Keratinocyte (primary cell): ENCODE results near the gene PIH1D2. TPM values are rescaled to one million over a fixed set of nuclear protein-coding genes. Genes with fewer than 3 reads are reported as not detected.

Source experiments
- DNase-seq: peaks from one replicate; pipeline ENCODE4 v3.0.0-alpha.2; 2011; ENCODE audit warnings: low read depth, missing footprints, low spot score
- FAIRE-seq: peaks from 2 replicates; lab custom pipeline; 2011; peaks lifted over from hg19 to GRCh38; lab: Jason Lieb, UNC
- H2AFZ ChIP-seq: 2 replicates; pipeline ENCODE4 v1.6.0; 2012; ENCODE audit warnings: low read length, control low read depth, inconsistent platforms; ENCODE audit not compliant: control insufficient read depth
- H3K27ac ChIP-seq: 2 replicates; pipeline ENCODE4 v1.5.1; 2011; ENCODE audit warnings: low read length; ENCODE audit not compliant: control insufficient read depth, insufficient read depth
- H3K27me3 ChIP-seq: 3 replicates; pipeline ENCODE4 v1.6.0; 2011; ENCODE audit warnings: low read length; ENCODE audit not compliant: control insufficient read depth, insufficient read depth; ENCODE audit errors: extremely low read depth
- H3K36me3 ChIP-seq, 2 experiments: 2 replicates in 1 of 2; 3 replicates in 1 of 2; pipeline ENCODE4 v1.5.1; 2011; ENCODE audit warnings: low read length in 2 of 2, mild to moderate bottlenecking in 1 of 2; ENCODE audit not compliant: control insufficient read depth in 2 of 2, insufficient read depth in 2 of 2; ENCODE audit errors: extremely low read depth in 1 of 2
- H3K4me1 ChIP-seq: 3 replicates; pipeline ENCODE4 v1.5.1; 2011; ENCODE audit warnings: low read length; ENCODE audit not compliant: control insufficient read depth, insufficient read depth; ENCODE audit errors: extremely low read depth
- H3K4me2 ChIP-seq: 3 replicates; pipeline ENCODE4 v1.6.0; 2011; ENCODE audit warnings: low read depth, low read length; ENCODE audit not compliant: control insufficient read depth, insufficient read depth; ENCODE audit errors: extremely low read depth
- H3K4me3 ChIP-seq, 3 experiments: fragments of 200-600 bp in 1 of 3; sonication (generic) in 1 of 3; 2 replicates in 2 of 3; 3 replicates in 1 of 3; pipeline ENCODE4 v1.5.1; 2011 to 2016; ENCODE audit warnings: low read length in 3 of 3, mild to moderate bottlenecking in 3 of 3, control low read depth in 2 of 3, inconsistent platforms in 1 of 3, low read depth in 1 of 3, mixed read lengths in 1 of 3, mixed run types in 1 of 3, moderate library complexity in 1 of 3; ENCODE audit not compliant: control insufficient read depth in 2 of 3, insufficient read depth in 2 of 3; ENCODE audit errors: extremely low read depth in 1 of 3
- H3K79me2 ChIP-seq: 2 replicates; pipeline ENCODE4 v1.6.0; 2012; ENCODE audit warnings: low read length; ENCODE audit not compliant: control insufficient read depth, insufficient read depth
- H3K9ac ChIP-seq: 3 replicates; pipeline ENCODE4 v1.6.0; 2011; ENCODE audit warnings: low read length; ENCODE audit not compliant: control insufficient read depth, insufficient read depth; ENCODE audit errors: extremely low read depth
- H3K9me1 ChIP-seq: 3 replicates; pipeline ENCODE4 v1.6.0; 2011; ENCODE audit warnings: low read length; ENCODE audit not compliant: control insufficient read depth, insufficient read depth; ENCODE audit errors: extremely low read depth
- H3K9me3 ChIP-seq: 2 replicates; pipeline ENCODE4 v1.5.1; 2012; ENCODE audit warnings: low read depth, low read length; ENCODE audit not compliant: control insufficient read depth
- H4K20me1 ChIP-seq: 3 replicates; pipeline ENCODE4 v1.6.0; 2011; ENCODE audit warnings: low read length; ENCODE audit not compliant: control insufficient read depth, insufficient read depth; ENCODE audit errors: extremely low read depth
- EZH2 ChIP-seq: IDR thresholded peaks from one replicate; pipeline ENCODE4 v1.6.1; 2012; ENCODE audit warnings: inconsistent platforms, mild to moderate bottlenecking, low read length, moderate library complexity
- dilution Hi-C: fragments of 300-500 bp; cut with MboI; formaldehyde crosslinking; loops from one replicate; pipeline ENCODE4 v1.7.0; 2020; ENCODE audit warnings: low sequenced_read_pairs; ENCODE audit not compliant: extremely low pct_ligation_motif_present
- polyA plus RNA-seq, 5 experiments: library from polyadenylated mRNA; depleted of rRNA in 3 of 5; stranded (reverse) in 3 of 5; stranded (forward) in 1 of 5; unstranded in 1 of 5; fragments of >200 nt; gene quantifications; 1 replicate in 1 of 5; 2 replicates in 3 of 5; 3 replicates in 1 of 5; pipeline versions ENCODE4 v1.2.1 to v1.2.3, GENCODE V29; 2011 to 2012; ENCODE audit warnings: missing spikeins in 2 of 5, low read depth in 1 of 5, low replicate concordance in 1 of 5
- TF ChIP-seq, protein P1 (sequence below), 3 experiments: IDR thresholded peaks in 1 of 3; conservative IDR thresholded peaks in 1 of 3; optimal IDR thresholded peaks in 1 of 3; 2 replicates in 2 of 3; 3 replicates in 1 of 3; pipeline versions ENCODE3 to v1.5.1; 2011; ENCODE audit warnings: low read length in 3 of 3, mild to moderate bottlenecking in 3 of 3, moderate library complexity in 2 of 3, control low read depth in 1 of 3, inconsistent platforms in 1 of 3; ENCODE audit not compliant: insufficient read depth in 2 of 3; ENCODE audit errors: extremely low read depth in 1 of 3

The PIH1D2 gene
- polyA plus RNA-seq, 1 donor (not counting 4 experiments of a cell fraction or from before 2014, with no cell fraction given): 1.9 TPM

DNA sequence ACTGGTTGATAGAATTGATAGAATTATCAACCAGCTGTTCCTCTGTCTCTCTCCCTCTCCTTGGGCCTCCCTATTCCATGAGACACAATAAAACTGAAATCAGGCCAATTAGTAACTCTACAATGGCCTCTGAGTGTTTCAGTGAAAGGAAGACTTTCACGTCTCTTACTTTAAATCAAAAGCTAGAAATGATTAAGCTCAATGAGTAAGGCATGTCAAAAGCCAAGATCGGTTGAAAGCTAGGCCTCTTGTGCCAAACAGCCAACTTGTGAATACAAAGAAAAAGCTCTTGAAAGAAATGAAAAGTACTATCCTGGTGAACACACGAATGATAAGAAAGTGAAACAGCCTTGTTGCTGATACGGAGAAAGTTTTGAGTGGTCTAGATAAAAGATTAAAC, 16.6 kb downstream of the PIH1D2 start:
- Histone ChIP-seq H3K27ac (no peak overlapping the region), H3K79me2 (no peaks in the 10 kb centered on the region), H2AFZ (no peak overlapping the region), H3K4me1 (no peaks in the 10 kb centered on the region), H3K4me3 (no peak overlapping the region), H3K36me3 (peaks cover 11 to 14% of the 10 kb centered on the region in 2 experiments), H4K20me1 (no peaks in the 10 kb centered on the region), H3K4me2 (no peak overlapping the region), H3K9me3 (no peaks in the 10 kb centered on the region), H3K9me1 (no peaks in the 10 kb centered on the region), H3K9ac (no peak overlapping the region), H3K27me3 (no peaks in the 10 kb centered on the region)
- no peak for DNase-seq
- dilution Hi-C loops: no loop called here
- TF ChIP-seq EZH2: no peak
- TF ChIP-seq, protein P1, sequence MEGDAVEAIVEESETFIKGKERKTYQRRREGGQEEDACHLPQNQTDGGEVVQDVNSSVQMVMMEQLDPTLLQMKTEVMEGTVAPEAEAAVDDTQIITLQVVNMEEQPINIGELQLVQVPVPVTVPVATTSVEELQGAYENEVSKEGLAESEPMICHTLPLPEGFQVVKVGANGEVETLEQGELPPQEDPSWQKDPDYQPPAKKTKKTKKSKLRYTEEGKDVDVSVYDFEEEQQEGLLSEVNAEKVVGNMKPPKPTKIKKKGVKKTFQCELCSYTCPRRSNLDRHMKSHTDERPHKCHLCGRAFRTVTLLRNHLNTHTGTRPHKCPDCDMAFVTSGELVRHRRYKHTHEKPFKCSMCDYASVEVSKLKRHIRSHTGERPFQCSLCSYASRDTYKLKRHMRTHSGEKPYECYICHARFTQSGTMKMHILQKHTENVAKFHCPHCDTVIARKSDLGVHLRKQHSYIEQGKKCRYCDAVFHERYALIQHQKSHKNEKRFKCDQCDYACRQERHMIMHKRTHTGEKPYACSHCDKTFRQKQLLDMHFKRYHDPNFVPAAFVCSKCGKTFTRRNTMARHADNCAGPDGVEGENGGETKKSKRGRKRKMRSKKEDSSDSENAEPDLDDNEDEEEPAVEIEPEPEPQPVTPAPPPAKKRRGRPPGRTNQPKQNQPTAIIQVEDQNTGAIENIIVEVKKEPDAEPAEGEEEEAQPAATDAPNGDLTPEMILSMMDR (optimal IDR thresholded peaks at IDR 0.05 in 1 of 3, IDR thresholded peaks at IDR 0.05 in 1 of 3, conservative IDR thresholded peaks at IDR 0.05 in 1 of 3; ENCODE audit: extremely low read depth in 1 of 3, insufficient read depth in 2 of 3, low read length in 3 of 3): no peak
- FAIRE-seq: no peak

DNA sequence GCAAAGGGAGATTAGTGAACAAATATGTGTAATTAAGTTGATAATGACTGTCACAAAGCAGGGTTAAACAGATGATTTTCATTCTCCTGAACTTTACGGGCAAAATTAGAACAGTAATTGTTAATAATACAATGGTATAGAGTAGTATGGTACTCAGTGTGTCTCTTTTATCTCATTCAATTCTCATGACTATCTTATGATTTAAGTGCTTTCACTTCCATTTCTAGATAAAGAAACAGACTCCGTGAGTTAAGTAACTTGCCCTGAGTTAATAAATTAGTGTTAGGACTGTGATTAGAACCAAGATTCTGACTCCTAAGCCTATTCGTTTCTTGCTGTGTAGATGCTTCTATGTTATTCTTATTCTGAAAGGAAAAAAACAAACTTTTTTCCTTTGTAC, 22.0 kb downstream of the PIH1D2 start:
- H3K9me3 ChIP-seq: no peaks in the 10 kb centered on the region
- no peaks in the 10 kb centered on the region for H3K27me3 ChIP-seq
- FAIRE-seq (no peak), DNase-seq (no peak)
- H3K36me3 ChIP-seq: peaks cover 10 to 19% of the 10 kb centered on the region in 2 experiments
- no peak overlapping the region for H3K27ac ChIP-seq
- no peak overlapping the region for H3K4me2 ChIP-seq
- dilution Hi-C loops: no loop called here
- no peaks in the 10 kb centered on the region for H3K79me2 ChIP-seq
- no peak overlapping the region for H3K4me3 ChIP-seq
- H3K9me1 ChIP-seq: no peaks in the 10 kb centered on the region
- peaks cover 13% of the 10 kb centered on the region for H3K4me1 ChIP-seq
- no peak overlapping the region for H3K9ac ChIP-seq
- no peak overlapping the region for H2AFZ ChIP-seq
- no peak for TF ChIP-seq EZH2
- TF ChIP-seq, protein P1 (optimal IDR thresholded peaks at IDR 0.05 in 1 of 3, IDR thresholded peaks at IDR 0.05 in 1 of 3, conservative IDR thresholded peaks at IDR 0.05 in 1 of 3; ENCODE audit: extremely low read depth in 1 of 3, insufficient read depth in 2 of 3, low read length in 3 of 3): no peak
- no peaks in the 10 kb centered on the region for H4K20me1 ChIP-seq
